ENCODE measurements around the gene KRT78. TPM values are rescaled to one million over a fixed set of nuclear protein-coding genes. Genes with fewer than 3 reads are reported as not detected.

KRT78 gene
- total and polyA plus RNA-seq, 9 of the 15 experiments (the other 6 are each of a cell fraction or from before 2014, with no cell fraction given), result not detected

DNA sequence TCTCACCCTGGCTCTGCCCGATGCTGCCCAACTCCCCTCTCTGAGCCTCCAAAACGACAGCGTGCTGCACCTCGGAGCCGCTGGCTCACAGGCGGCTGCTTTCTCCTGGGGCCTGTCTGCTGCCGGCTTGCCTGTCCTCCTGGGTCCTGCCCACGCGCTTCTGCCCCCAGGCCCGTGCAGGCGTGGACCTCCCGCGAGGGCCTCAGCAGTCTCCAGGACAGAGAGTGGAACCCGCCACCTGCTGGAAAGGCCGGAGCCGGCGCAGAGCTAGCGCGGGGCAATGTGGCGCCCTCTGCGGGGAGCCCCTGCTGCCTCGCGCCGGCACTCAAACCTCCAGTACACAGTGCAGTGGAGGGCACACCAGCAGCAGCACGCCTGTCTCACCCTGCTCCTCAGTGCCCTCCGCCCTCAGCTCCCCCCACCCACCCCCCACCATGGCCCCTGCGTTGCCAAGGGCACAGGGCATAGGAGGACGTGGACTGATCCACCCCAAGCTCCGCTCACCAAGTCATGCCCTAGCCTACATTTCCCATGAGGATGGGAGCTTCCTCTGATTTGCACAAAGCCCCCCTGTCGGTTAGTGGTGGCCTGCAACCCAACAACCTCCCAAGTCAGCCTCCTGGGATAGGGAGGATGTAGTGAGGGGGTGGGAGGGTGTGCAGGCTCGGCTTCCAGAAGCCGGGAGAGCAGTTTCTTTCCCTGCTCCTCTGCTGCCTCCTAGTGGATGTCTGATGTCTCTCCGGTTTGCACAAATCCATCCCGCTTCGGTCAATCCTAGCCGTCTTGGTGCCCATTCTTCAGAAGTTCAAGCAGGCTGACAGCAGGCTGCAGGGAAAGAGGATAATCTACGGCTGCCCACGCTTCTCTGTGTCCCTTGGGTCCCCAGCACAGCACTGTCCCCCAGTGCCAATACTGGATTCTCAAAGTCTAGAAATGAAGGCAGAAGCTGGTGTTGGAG lies 30.9 kb upstream of the KRT78 start (continued):
- no peak for TF ChIP-seq KDM4B (IDR thresholded peaks at IDR 0.05; ENCODE audit: borderline replicate concordance in 2 of 2, low read depth in 1 of 2)
- no peak; the same call in 1 of the 2 replicates for TF ChIP-seq ZNF395 (CRISPR knock-in tag; IDR thresholded peaks at IDR 0.05)
- no peak for TF ChIP-seq ETS2 (tag; IDR thresholded peaks at IDR 0.05; ENCODE audit: borderline replicate concordance, poor library complexity, severe bottlenecking)
- TF ChIP-seq IRF9 (tag; IDR thresholded peaks at IDR 0.05), result no peak
- no peak for TF ChIP-seq BACH1 (tag; IDR thresholded peaks at IDR 0.05)
- no peak for TF ChIP-seq MEF2D (tag; conservative IDR thresholded peaks at IDR 0.05; ENCODE audit: low read depth)
- TF ChIP-seq HMGN3 (IDR thresholded peaks at IDR 0.05; ENCODE audit: borderline replicate concordance, extremely low read depth, insufficient read length, low read depth, low read length), result peak; percentile 73
- TF ChIP-seq ETV6 (IDR thresholded peaks at IDR 0.05; ENCODE audit: borderline replicate concordance in 1 of 2, low read depth in 2 of 2, low read length in 1 of 2), result no peak
- TF ChIP-seq ETV6 (CRISPR knock-in tag; IDR thresholded peaks at IDR 0.05; ENCODE audit: borderline replicate concordance), result no peak
- TF ChIP-seq RB1 (IDR thresholded peaks at IDR 0.05; ENCODE audit: low read depth), result peak; percentile 94
- TF ChIP-seq MNT (conservative IDR thresholded peaks at IDR 0.05), result peak; percentile 40 to 64
- no peak for TF ChIP-seq ZNF316 (IDR thresholded peaks at IDR 0.05)
- TF ChIP-seq THRA (IDR thresholded peaks at IDR 0.05), result no peak
- TF ChIP-seq TCF7 (IDR thresholded peaks at IDR 0.05; ENCODE audit: borderline replicate concordance), result no peak
- TF ChIP-seq GATA2 (CRISPR knock-in tag; IDR thresholded peaks at IDR 0.05), result no peak
- no peak for TF ChIP-seq EZH2 (IDR thresholded peaks at IDR 0.05; ENCODE audit: borderline replicate concordance, low read depth, low read length)
- TF ChIP-seq MAZ (CRISPR knock-in tag; conservative IDR thresholded peaks at IDR 0.05 in 1 of 2, IDR thresholded peaks at IDR 0.05 in 1 of 2), result peak; percentile 65 to 79
- TF ChIP-seq ERF (CRISPR knock-in tag; IDR thresholded peaks at IDR 0.05), result peak; percentile 77; the same call in 1 of the 2 replicates
- no peak for TF ChIP-seq EWSR1 (IDR thresholded peaks at IDR 0.05; ENCODE audit: borderline replicate concordance, low read depth, partially characterized antibody)
- TF ChIP-seq ZSCAN32 (CRISPR knock-in tag; IDR thresholded peaks at IDR 0.05), result no peak
- TF ChIP-seq THRAP3 (IDR thresholded peaks at IDR 0.05; ENCODE audit: borderline replicate concordance), result no peak
- TF ChIP-seq EP300 (IDR thresholded peaks at IDR 0.05; ENCODE audit: low read length), result 0 out of 2 replicates have a peak, but pooled peaks have one; percentile 7

All from K562 (cell line).